Erythroblast (primary cell): ENCODE data around the gene MAPK8IP2.
"Not testable (repeated sequence)": the region's sequence is repeated elsewhere in the genome, so short reads cannot be mapped to it uniquely, and the experiment has no call there.

Experiments used
- DNase-seq, 2 experiments: peaks; one replicate each; lab custom pipeline; 2025; lab: John Stamatoyannopoulos, UW
- GATA1 ChIP-seq: IDR thresholded peaks from 2 replicates; pipeline ENCODE4 v1.6.1; 2011; ENCODE audit warnings: low read depth, mild to moderate bottlenecking, control low read depth, low read length, moderate library complexity
- POLR2A ChIP-seq: IDR thresholded peaks from 2 replicates; pipeline ENCODE4 v1.6.1; 2011; ENCODE audit warnings: mild to moderate bottlenecking, low read length

The MAPK8IP2 gene

DNA sequence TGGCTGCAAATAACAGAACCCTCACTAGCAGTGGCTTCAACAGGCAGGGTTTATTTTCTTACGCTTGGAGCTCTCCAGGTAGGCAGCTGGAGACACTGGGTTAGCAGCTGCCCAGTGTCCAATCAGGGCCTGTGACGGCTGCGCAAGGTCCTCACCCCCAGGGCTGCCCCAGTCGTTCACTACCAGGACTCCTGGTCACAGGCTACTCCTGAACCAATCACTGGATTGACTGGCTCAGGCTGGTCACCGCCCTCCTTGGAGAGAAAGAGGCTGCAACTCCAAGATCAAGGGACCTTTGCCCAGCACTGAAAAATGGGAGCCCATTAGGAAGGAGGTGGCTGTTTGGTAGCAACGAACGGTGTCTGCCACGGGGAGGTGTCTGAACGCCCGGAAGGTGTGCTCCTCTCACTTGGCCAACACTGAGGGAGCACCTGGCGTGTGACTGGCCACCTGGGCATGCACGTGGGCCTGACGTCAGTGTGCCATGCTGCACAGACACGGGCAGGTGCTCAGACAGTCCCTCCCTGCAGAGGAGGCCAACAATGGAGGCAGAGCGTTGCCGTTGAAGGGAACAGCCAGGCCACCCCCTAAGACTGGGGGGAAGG is 22.2 kb downstream of the MAPK8IP2 start:
- no peak for TF ChIP-seq GATA1
- DNase-seq = no peak

DNA sequence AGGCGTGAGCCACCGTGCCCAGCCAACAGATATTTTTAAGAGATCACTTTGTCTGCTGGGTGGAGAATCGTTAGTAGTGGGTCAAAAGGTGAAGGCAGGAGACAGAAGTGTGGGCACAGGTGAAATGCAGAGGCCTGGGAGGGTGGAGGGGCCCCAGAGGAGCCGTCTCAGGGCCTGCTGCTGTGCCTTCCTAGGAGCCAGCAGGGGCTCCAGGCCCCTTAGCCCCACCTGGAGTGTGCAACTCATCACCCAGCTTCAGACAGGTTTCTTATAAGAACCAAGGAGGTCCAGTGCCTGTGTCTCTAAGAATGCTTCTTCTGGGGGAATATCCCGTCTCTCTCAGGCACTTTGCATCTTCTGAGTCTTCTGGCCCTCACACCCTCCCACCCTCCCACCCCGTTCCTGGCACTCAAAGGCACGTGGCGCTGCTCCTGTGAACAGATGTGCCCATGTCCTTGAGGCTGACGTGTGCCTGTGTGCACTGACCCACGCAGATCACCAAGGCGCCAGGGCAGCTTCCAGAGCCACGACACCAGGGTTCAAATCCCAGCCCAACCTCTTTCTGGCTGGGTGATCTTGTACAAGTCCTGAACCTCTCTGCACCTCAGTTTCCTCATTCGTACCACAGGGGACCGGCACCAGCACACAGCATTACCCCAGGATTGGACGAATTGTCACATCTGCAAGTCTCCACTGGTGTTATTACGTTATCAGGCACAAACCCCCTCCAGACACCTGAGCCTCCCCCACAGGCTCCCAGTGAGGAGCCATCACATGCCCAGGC is 23.9 kb downstream of the MAPK8IP2 start:
- TF ChIP-seq GATA1 (no peak), POLR2A (no peak)
- no peak for DNase-seq

DNA sequence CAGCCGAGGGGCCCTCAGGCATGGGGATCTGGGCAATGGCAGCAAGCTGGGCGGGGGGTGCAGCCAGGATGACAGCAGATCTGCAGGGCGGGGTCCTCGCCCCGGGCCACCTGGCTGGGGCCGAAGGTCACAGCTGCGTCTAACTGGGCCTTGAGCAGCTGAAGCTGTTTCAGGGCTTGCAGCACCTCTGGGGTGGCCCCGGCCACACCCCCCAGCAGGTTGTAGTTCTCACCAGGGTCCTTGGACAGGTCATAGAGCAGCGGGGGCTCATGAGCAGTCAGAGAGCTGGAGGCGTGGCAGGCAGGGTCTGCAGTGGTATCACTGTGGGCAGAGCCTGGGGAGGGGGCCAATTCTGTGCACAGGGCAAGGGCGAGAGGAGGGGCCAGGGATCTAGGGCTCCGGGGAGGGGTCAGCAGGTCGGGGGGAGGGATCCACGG is 24.6 kb downstream of the MAPK8IP2 start:
- DNase-seq = no peak
- TF ChIP-seq POLR2A = no peak
- TF ChIP-seq GATA1 = no peak

DNA sequence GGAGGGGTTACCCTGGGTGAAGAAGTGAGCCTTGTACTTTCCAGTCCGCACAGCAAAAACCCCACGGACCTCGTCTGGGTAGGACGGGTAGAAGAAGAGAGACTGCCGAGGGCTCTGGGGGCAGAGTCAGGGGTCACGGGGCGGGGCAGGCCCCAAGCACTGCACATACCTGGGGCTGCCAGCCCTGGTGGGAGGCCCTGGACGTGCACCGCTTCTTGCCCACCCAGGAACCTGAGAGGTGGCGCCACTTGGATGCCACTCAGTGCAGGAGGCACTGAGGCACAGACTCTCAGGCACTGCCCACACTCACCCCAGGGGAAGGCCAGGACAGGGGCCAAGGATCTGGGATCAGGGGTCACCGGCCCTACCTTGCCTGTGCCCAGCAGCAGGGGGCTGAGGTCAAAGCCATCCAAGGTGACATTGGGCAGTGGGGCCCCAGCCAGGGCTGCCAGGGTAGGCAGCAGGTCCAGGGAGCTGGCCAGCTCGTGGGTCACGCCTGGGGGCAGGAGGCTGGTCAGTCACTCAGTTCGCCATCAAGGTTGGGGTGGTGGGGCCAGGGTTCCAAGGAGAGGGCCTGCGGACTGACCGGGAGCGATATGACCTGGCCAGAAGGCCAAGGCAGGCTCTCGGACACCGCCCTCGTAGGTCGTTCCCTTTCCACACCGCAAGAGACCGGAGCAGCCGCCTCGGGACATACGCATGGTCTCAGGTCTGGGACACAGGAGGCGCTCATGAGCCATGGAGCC is 25.1 kb downstream of the MAPK8IP2 start:
- peak in 1 of 2 experiments; percentile 17 for DNase-seq
- TF ChIP-seq GATA1 (no peak), POLR2A (no peak)

DNA sequence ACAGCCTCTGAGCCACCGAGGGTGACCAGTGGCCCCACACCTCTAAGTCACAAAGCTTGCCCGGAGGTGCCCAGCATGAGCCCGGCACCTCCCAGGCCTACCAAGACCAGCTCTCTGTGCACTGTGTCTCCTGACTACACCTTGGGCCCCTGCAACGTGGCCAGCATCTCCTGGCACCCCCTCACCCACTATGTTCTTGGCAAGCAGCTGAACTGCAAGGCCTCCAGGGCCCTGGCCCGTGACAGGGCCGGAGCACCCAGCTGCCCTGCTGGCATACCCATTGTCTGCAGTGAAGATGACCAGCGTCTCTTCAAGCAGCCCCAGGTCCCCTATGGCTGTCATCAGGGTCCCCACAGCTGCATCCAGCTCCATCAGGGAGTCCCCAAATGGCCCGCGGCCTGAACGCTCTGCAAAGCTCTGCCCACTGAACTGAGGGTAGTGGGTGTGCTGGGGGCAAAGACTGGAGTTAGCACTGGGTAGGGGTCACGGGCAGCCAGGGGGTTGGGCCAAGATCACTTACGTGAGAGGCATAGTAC is 25.8 kb downstream of the MAPK8IP2 start:
- no peak for DNase-seq
- no peak for TF ChIP-seq POLR2A
- TF ChIP-seq GATA1 = no peak

DNA sequence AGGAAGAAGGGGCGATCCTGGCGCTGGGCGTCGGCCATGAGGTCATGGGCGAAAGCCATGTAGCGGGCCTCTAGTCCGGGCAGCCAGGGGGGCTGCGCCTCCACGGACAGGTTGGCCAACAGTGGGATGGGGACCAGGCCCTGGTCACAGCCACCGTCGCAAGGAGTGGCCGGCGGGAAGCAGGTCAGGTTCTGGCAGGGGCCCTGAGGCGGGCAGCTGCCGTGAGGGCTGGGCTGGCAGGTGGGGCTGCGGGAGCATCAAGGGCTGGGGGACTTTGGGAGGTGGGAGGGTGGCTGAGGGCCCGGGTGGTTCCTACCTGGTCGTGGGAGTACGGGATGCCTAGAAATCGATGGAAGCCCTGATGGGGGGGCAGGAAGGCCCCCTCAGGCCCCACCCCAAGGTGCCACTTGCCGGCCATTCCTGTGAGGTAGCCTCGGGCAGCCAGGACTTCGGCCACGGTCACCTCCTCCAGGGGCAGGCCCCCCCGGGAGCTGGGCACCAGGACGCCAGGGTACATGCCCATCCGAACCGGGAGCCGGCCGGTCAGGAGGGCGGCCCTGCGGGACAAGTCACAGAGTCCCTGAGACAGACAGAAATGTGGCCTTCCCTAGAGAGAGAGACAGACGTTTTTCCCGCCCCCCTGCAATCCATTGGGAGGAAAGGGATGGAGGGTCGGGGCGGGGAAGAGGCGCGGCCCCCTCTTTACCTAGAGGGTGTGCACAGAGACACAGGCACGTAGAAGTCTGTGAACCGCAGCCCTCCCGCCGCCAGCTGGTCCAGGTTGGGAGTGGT is 26.5 kb downstream of the MAPK8IP2 start:
- no peak for DNase-seq
- TF ChIP-seq GATA1 = no peak
- TF ChIP-seq POLR2A = no peak

DNA sequence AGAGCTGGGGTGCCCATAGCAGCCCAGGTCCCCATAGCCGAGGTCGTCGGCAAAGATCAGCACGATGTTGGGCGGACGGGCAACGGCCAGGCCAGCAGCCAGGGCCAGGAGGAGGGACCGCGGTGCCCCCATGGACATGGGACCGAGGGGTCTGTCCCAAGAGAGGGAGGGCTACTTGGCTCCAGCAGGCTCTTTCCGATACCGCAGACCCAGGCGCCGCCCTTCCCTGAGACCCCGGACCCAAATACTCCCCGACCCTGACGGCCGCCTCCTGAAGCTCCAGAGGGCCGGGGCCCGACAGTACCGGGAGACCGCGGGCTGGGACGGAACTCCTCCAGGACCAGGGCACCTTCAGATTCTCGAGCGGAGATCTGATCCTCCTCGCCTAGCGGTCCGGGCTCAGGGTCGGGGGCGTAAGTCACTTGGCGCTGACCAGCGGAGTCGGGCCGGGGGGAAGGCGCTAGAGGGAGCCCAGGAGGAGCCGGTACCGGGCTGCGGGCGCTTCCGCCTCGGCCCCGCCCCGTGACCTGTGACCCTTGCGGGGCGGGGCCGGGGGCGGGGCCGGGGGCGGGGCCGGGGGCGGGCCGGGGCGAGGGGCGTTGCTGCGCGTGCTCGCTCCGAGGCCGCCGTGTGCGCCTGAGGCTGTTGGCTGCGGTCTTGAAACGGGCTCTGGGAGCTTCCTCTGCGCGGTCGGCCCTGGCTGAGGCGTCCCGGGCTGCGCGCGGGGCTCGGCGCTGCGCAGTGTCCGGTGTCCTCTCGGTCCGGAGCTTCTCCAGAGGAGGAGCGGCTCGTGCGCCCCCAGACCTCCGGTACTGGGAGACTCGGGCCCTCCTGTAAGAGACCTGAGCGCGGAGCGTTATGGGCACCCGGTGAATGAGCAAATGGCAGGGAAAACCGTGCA is 27.3 kb downstream of the MAPK8IP2 start, which contains the start of gene ARSA:
Gene ARSA, minus strand, starts transcription at position 511 of the 901 bp plus-strand sequence. Its CDS starts 373 bp downstream, at position 138.
- TF ChIP-seq GATA1 = no peak
- peak; percentile 86 to 91 for DNase-seq

DNA sequence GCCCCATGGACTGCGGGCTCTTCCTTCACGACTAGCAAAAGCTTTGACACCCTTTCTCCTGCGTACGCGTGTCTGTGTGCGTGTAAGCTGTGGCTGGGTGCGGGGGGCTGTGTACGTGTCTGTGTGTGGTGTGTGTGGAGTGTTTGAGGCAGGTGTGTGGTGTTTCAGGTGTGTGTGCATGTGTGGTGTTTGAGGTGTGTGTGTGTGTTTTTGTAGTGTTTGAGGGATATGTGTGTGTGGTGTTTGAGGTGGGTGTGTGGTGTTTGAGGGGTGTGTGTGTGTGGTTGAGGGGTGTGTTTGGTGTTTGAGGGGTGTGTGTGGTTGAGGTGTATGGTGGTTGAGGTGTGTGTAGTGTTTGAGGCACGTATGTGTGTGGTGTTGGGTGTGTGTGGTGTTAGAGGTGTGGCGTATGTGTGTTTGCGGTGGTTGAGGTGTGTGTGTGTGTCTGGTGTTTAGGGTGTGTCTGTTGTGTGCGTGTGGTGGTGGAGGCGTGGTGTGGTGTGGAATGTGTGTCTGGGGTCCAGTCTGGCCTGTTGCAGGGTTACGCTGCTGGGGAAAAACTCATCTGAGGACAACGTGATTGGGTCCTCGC is 28.0 kb downstream of the MAPK8IP2 start:
- no peak for TF ChIP-seq GATA1
- TF ChIP-seq POLR2A = no peak
- DNase-seq = no peak

DNA sequence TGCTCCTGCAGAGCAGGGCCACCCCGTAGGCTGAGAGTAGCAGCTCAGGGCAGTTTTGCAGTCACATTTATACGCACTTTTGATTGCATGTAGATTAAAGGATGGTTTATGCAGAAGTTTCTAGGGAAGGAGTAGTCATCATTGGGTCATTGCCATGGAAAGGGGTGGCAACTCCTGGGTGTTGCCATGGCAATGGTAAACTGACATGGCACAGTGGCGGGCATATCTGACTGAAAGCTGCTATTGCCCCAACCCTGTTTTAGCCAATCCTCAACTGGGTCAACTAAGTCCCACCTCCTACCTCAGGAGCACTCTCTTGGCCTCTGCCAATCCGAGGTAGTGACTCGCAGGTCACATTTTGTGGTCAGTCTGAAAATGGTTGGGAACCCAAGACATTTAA is 29.8 kb downstream of the MAPK8IP2 start:
- no peak for DNase-seq
- TF ChIP-seq GATA1 = no peak
- no peak for TF ChIP-seq POLR2A

DNA sequence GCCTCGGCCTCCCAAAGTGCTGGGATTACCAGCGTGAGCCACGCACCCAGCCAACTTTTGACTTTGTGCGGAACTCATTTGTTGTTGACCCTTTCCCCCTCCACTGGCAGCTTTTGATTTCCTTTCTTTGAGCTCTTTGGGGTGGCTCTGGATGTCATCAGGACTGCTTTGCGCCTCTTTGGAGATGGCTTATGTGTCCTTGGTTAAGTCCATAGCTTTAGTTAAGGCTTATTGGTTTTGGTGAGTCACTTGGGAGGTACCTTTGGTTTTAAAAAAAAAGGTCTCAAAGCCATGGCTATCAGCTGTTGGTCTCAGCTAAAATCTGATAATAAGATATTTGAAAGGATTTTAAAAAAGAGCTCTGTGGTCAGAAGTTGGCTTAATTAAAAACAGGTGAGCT is 32.5 kb downstream of the MAPK8IP2 start:
- no peak for DNase-seq
- TF ChIP-seq POLR2A (no peak), GATA1 (no peak)

DNA sequence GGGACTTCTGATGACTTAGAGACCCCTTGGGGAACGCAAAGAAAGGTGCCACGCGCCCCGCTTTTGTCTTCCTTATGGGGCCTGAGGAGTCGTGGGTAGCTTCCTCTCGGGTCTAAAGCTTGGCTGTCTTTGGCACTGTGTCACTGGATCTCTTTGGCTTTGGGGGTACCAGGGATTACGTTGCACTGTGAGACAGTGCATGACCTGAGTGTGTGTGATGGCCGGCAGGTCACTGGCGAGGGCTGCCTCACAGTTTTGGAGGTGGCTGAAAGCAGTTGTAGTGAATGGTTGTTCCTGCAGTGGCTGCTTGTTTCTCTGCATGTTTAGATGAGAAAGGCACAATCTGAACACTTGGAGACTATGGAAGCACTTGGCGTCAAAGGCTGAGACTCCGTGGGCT is 33.2 kb downstream of the MAPK8IP2 start:
- no peak for DNase-seq
- TF ChIP-seq POLR2A (no peak), GATA1 (no peak)

DNA sequence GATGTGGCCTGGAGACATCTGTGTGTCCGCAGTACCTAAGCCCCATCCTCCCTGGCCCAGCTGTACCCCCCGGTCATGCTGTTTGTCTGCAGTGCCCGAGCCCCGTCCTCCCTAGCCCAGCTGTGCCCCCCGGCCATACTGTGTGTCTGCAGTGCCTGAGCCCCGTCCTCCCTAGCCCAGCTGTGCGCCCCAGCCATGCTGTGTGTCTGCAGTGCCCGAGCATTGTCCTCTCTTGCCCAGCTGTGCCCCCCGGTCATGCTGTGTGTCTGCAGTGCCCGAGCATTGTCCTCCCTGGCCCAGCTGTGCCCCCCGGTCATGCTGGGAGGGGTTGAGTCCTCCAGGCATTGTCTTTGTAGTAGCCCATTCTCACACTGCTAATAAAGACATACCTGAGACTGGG is 35.0 kb downstream of the MAPK8IP2 start:
- DNase-seq = no peak
- TF ChIP-seq POLR2A (no peak), GATA1 (no peak)

DNA sequence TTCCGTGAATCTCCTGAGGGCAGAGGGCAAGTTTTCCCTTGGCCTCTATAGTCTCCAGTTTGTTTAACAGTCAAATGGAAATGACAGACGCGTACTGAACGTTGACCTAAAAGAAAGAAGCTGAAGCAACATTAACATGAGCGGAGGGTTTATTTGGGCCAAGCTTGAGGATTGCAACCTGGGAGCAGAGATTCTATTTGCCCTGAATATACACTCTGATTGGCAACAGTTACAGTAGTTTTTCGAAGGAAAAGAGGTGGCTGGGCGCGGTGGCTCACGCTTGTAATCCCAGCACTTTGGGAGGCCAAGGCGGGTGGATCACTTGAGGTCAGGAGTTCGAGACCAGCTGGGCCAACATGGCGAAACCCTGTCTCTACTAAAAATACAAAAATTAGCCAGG is 39.7 kb downstream of the MAPK8IP2 start:
- DNase-seq = not testable (repeated sequence)
